Measurements from ENCODE around the gene CCDC69. TPM values are rescaled to one million over a fixed set of nuclear protein-coding genes. Genes with fewer than 3 reads are reported as not detected.

Gene CCDC69
- total and polyA plus RNA-seq, 2 of the 8 experiments (the other 6 are each of a cell fraction or from before 2014, with no cell fraction given), result 8.4 to 10.8 TPM

GRCh38 chr5:151140686-151141459, 83.0 kb downstream of the CCDC69 start:
- no peak overlapping the region for H2BK12ac ChIP-seq (ENCODE audit: low read depth, low read length)
- ChIA-PET POLR2A (ENCODE audit: partially characterized antibody) (interaction anchor here (1.2 to 2.1 kb wide), 7 partner anchors 9 to 630 kb away, joined by 3 to 11 read pairs (median 5); partner anchors contain the start of genes ANXA6 and G3BP1), CTCF (ENCODE audit: partially characterized antibody) (interaction anchor here (0.6 to 39.8 kb wide), 12 partner anchors 10 to 111 kb away, joined by 3 to 810 read pairs (median 10); partner anchors contain the start of gene ANXA6)
- H2AK5ac ChIP-seq (ENCODE audit: low read depth, low read length), result no peak overlapping the region
- H4K5ac ChIP-seq (ENCODE audit: insufficient read length, low read depth, low read length), result no peak overlapping the region
- peak overlapping the region; percentile 11; the same call in 1 of the 2 replicates for H3K18ac ChIP-seq (ENCODE audit: extremely low read depth, low read length)
- peaks cover 0 to 12% (median 7%) of the 10 kb centered on the region in 4 experiments; a peak in 5 of 7 replicates for H3K4me1 ChIP-seq (replicated peaks in 1 of 4; ENCODE audit: control insufficient read depth in 3 of 4, insufficient read depth in 4 of 4, low read length in 3 of 4)
- H3K36me3 ChIP-seq (ENCODE audit: control insufficient read depth in 2 of 4, insufficient read depth in 4 of 4, low read length in 3 of 4), result peaks cover 0 to 25% (median 13%) of the 10 kb centered on the region in 4 experiments; a peak in 7 of 8 replicates
- H3K9ac ChIP-seq (replicated peaks in 1 of 4; ENCODE audit: extremely low read depth in 1 of 4, low read depth in 3 of 4, low read length in 3 of 4), result no peak overlapping the region; a peak in 1 of 7 replicates
- H3K23me2 ChIP-seq (ENCODE audit: low read depth, low read length), result no peaks in the 10 kb centered on the region
- no peak overlapping the region for H3K4me3 ChIP-seq (ENCODE audit: extremely low read depth in 1 of 4, insufficient read depth in 2 of 4, low read depth in 3 of 4, low read length in 4 of 4)
- no peak overlapping the region for H2BK15ac ChIP-seq (ENCODE audit: low read length)
- H3K23ac ChIP-seq (ENCODE audit: insufficient read length), result no peak overlapping the region
- DNase-seq (ENCODE audit: low read depth in 1 of 2, low spot score in 2 of 2), result no peak
- no peaks in the 10 kb centered on the region; a peak in 1 of 7 replicates for H3K27me3 ChIP-seq (replicated peaks in 1 of 4; ENCODE audit: control insufficient read depth in 3 of 4, extremely low read depth in 1 of 4, insufficient read depth in 3 of 4, low read length in 3 of 4)
- no peak overlapping the region for H3K4ac ChIP-seq (replicated peaks; ENCODE audit: insufficient read length, low read depth, low read length)
- no peak overlapping the region for H2BK5ac ChIP-seq (ENCODE audit: low read depth, low read length)
- no peak overlapping the region for H2BK120ac ChIP-seq (replicated peaks; ENCODE audit: low read depth, low read length)
- 0 out of 2 replicates have a peak overlapping the region, but pooled peaks have one; percentile 1 for H3K27ac ChIP-seq (ENCODE audit: low read depth, low read length)
- no peak overlapping the region for H3K14ac ChIP-seq (ENCODE audit: insufficient read length)
- no peak overlapping the region for H2AFZ ChIP-seq (ENCODE audit: low read length)
- H2BK20ac ChIP-seq (ENCODE audit: low read length), result no peak overlapping the region
- H3K79me1 ChIP-seq (ENCODE audit: low read depth, low read length), result peaks cover 2% of the 10 kb centered on the region
- peak overlapping the region in 1 of 2 experiments; percentile 32; a peak in 1 of 4 replicates for H3K4me2 ChIP-seq (ENCODE audit: insufficient read depth in 1 of 2, low read depth in 2 of 2, low read length in 2 of 2)
- FAIRE-seq, result no peak
- H3K9me3 ChIP-seq (ENCODE audit: insufficient read depth in 2 of 2, low read depth in 1 of 2, low read length in 1 of 2), result no peaks in the 10 kb centered on the region
- 84% methylated on average over 7 of the region's 7 CpGs; no CpG with 5 or more reads in 1 of the 2 experiments for WGBS, 2 experiments (ENCODE audit: extremely low coverage in 1 of 2, insufficient coverage in 1 of 2, insufficient read length in 1 of 2, insufficient replicate concordance in 2 of 2, low coverage in 1 of 2, low lambda C conversion rate in 2 of 2, missing lambda C conversion rate in 1 of 2)
- H4K20me1 ChIP-seq (replicated peaks in 1 of 2; ENCODE audit: control insufficient read depth in 1 of 2, insufficient read depth in 2 of 2, low read length in 2 of 2), result peaks cover 0 to 6% of the 10 kb centered on the region in 2 experiments
- H3K56ac ChIP-seq (replicated peaks; ENCODE audit: insufficient read length, low read depth, low read length), result no peak overlapping the region
- no peak overlapping the region for H4K8ac ChIP-seq (ENCODE audit: extremely low read depth, insufficient read depth, low read length)
- H3K79me2 ChIP-seq (ENCODE audit: control insufficient read depth in 1 of 2, insufficient read depth in 2 of 2, low read length in 2 of 2), result no peaks in the 10 kb centered on the region
- no peak overlapping the region for H4K91ac ChIP-seq (replicated peaks; ENCODE audit: insufficient read length, low read length)
- TF ChIP-seq RNF2 (IDR thresholded peaks at IDR 0.05; ENCODE audit: borderline replicate concordance, low read depth, low read length, missing control alignments, poor library complexity, severe bottlenecking), result no peak
